Peyer's patch (tissue), 4 donors: ENCODE measurements around the gene SLC25A21.

Experiments used
- CTCF ChIP-seq, 6 experiments: fragments of 450-650 bp in 4 of 6; fragments of 200-600 bp in 2 of 6; sonication (generic) in 1 of 6; IDR thresholded peaks; one replicate each; pipeline ENCODE4 v1.5.1; 2017 to 2019; ENCODE audit warnings: antibody characterized with exemption in 6 of 6, mild to moderate bottlenecking in 3 of 6, moderate library complexity in 1 of 6
- POLR2A ChIP-seq, 2 donors: fragments of 450-650 bp; IDR thresholded peaks; one replicate each; pipeline ENCODE4 v1.5.1; 2017; ENCODE audit warnings: antibody characterized with exemption in 2 of 2, mild to moderate bottlenecking in 2 of 2, moderate library complexity in 2 of 2

GRCh38 chr14:36674659-36675058, 497.7 kb downstream of the SLC25A21 start:
- TF ChIP-seq POLR2A (IDR thresholded peaks at IDR 0.05) (no peak), CTCF (IDR thresholded peaks at IDR 0.05) (no peak)
